NT2/D1 (cell line): ENCODE data around the gene KDM4C.

Experiments used
- SUZ12 ChIP-seq: IDR thresholded peaks from 2 replicates; pipeline ENCODE4 v1.6.1; 2011; ENCODE audit not compliant: insufficient read length, insufficient read depth; ENCODE audit errors: extremely low read depth
- YY1 ChIP-seq: IDR thresholded peaks from 2 replicates; pipeline ENCODE4 v1.6.1; 2011; ENCODE audit not compliant: insufficient read length, insufficient read depth
- ZNF274 ChIP-seq: IDR thresholded peaks from 2 replicates; pipeline ENCODE4 v1.6.1; 2011; ENCODE audit warnings: mild to moderate bottlenecking, low read depth, low read length

DNA sequence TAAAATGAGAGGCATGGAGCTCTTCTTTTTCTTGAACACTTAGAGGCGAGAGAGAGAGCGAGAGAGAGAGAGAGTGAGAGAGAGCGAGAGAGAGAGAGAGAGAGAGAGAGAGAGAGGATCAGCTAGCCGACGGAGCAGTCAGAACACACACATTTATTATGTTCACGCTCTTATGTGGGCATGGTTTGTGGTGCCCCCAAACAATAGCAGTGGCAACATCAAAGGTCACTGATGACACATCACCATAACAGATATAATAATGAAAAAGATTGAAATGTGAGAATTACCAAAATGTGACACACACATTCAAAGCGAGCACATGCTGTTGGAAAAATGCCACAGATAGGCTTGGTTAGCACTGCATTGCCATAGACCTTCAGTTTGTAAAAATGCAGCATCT is 116.1 kb downstream of the KDM4C start:
- TF ChIP-seq YY1, result no peak
- no peak for TF ChIP-seq ZNF274
- TF ChIP-seq SUZ12, result no peak
